HL-60/S4 (cell line): ENCODE results near the gene EGFR.

Experiments used
- in situ Hi-C: fragments of 300-500 bp; cut with MboI; formaldehyde crosslinking; loops from 2 replicates; pipeline ENCODE4 v1.14.3; 2022; ENCODE audit warnings: low sequenced_read_pairs

EGFR gene

GRCh38 chr7:55006499-55006898, 12.3 kb upstream of the EGFR start:
- in situ Hi-C loops = no loop called here

DNA sequence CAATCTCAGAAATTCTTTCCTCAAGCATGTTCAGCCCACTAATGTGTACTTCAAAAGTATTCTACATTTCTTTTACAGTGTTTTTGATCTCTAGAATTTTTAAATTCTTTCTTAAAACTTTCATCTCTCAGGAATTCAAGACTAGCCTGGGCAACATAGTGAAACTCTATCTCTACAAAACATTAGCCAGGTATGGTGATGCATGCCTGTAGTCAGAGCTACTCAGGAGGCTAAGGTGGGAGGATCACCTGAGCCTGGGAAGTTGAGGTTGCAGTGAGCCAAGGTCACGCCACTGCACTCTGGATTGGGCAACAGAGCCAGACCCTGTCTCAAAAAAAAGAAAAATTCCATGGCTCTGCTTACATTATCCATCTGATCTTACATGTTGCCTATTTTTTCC, 5.0 kb upstream of the EGFR start:
- in situ Hi-C loops = no loop called here

GRCh38 chr7:55016061-55016745, 2.6 kb upstream of the EGFR start:
- in situ Hi-C loops = no loop called here

DNA sequence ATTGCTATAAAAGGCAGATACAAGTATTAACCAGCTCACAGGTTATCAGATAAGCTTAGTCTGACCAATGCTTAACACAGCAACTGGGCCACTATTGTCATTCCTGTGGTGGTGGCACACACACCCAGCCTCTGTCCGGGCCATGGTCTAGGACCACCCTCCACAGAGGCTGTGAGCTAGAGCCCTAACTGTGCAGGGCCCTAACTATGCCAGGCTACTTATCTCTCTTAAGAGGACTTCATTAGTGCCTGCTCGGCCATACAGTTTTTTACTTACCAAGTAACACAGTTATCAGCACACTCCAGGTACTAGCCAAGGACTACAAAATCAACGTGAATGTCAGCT, 2.1 kb upstream of the EGFR start:
- in situ Hi-C loops = no loop called here

DNA sequence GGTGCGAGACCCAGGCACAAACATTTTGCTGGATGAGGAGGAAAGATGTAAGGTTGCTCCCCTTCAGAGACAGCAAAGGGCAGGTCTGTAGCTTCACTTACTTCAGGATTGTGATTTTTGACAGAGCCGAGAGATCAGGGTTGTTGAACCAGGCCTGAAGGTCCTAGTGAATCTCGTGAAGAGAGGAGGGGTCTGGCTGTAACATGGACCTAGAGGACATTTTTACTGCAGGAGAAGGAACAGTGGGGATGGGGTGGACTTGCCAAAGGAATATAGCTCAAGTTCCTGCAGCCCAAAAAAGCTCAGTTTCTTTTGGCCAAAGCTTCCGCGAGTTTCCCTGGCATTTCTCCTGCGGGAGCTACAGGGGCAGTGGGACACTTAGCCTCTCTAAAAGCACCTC, 976 bp upstream of the EGFR start:
- in situ Hi-C loops = no loop called here

- in situ Hi-C loops = no loop called here
These were observed 424 bp downstream of the EGFR start for GRCh38 chr7:55019191-55019690.

DNA sequence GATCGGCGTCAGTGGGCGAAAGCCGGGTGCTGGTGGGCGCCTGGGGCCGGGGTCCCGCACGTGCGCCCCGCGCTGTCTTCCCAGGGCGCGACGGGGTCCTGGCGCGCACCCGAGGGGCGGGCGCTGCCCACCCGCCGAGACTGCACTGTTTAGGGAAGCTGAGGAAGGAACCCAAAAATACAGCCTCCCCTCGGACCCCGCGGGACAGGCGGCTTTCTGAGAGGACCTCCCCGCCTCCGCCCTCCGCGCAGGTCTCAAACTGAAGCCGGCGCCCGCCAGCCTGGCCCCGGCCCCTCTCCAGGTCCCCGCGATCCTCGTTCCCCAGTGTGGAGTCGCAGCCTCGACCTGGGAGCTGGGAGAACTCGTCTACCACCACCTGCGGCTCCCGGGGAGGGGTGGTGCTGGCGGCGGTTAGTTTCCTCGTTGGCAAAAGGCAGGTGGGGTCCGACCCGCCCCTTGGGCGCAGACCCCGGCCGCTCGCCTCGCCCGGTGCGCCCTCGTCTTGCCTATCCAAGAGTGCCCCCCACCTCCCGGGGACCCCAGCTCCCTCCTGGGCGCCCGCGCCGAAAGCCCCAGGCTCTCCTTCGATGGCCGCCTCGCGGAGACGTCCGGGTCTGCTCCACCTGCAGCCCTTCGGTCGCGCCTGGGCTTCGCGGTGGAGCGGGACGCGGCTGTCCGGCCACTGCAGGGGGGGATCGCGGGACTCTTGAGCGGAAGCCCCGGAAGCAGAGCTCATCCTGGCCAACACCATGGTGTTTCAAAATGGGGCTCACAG, 1.1 kb downstream of the EGFR start:
- in situ Hi-C loops = no loop called here

DNA sequence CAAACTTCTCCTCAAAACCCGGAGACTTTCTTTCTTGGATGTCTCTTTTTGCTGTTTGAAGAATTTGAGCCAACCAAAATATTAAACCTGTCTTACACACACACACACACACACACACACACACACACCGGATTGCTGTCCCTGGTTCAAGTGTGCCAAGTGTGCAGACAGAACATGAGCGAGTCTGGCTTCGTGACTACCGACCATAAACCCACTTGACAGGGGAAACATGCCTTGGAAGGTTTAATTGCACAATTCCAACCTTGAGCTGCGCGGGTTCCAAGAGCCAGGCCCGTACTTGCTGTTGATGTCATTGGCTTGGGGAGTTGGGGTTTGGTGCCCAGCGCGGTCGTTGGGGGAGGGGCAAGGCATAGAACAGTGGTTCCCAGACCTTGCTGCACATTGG, 1.7 kb downstream of the EGFR start:
- in situ Hi-C loops = no loop called here

- in situ Hi-C loops = no loop called here
These were observed 2.2 kb downstream of the EGFR start for GRCh38 chr7:55021053-55021452.

GRCh38 chr7:55022002-55022985, 3.5 kb downstream of the EGFR start:
- in situ Hi-C loops = no loop called here

DNA sequence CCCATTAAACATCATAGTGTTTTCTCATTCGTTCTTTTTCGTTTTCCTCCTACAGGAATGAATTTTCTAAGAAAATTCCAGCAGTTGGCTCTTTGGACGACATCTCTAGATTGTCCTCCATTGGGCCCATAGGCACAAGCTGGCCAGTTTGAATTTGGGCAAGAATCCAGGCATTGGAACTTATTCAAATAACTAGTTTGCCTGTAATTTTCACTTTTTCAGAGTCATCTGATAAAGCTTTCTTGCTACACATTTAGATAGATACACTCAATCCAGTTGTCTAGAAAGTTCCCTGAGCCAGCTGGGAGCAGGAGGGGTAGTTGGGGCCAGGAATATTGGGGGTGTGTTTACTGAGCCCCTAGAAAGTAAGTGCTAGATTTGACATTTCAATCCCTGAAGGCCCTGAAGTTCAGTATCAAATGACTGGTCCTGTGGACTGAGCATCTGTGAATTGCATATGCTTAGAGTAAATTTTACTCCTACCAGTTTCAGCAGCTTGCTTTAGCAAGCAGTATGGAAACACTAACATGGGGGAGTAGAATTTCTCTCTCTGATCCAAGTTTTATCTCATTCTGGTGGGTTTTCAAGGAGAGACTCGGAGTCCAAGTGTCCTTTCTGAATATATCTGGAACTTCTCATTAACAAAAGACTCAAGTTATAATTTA, 5.2 kb downstream of the EGFR start:
- in situ Hi-C loops = no loop called here

- in situ Hi-C loops = no loop called here
These were observed 6.0 kb downstream of the EGFR start for GRCh38 chr7:55024776-55025175.

DNA sequence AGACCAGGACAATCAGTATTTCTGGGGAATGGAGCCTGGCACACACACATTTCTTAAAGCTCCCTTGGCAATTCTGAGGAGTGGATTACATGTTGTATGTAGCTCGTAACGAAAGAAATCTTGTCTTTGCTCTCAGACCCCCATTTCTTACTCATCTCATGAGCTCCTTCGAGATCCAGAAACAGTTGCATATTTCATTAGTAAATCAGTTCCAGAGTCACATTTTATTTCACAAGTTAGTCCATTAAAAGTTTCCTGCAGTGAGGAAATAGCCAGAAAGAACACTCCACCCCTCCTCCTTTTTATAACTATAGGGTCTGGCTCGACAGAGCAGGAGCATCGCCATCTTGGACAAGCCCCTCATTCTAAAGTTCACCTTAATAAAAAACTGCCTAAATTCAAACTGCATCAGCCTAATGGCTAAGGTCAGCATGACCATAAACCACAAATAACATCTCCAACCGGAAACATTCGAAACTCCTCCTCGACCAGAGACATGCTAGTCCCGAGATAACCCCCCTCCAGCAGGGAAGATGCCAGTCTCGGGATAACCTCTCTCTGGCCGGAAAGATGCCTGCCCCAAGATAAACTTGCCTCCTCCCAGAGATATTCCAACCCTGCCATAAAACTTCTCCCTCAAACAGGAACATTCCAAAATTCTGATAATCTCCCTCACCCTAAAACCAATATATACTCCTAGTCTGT, 7.4 kb downstream of the EGFR start:
- in situ Hi-C loops = no loop called here

- in situ Hi-C loops = no loop called here
These were observed 8.2 kb downstream of the EGFR start for GRCh38 chr7:55026867-55027490.

DNA sequence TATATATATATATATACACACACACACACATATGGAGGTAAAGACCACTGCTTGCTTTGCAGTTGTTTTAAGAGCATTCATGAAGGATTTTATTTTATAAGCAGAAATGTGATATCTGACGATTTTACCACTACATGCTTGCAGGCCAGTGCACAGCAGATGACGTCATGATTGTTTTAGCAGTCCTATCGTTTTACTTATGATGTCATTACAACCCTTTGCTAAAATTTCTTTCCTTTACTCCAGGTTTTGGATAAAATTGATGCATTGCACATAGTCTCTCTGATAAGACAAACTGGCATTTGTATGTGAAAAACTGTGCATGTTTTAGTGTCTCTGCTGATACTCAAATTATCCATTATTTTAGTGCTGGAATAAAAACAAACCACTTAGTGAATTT, 9.2 kb downstream of the EGFR start:
- in situ Hi-C loops = no loop called here

GRCh38 chr7:55030314-55030713, 11.5 kb downstream of the EGFR start:
- in situ Hi-C loops = no loop called here

DNA sequence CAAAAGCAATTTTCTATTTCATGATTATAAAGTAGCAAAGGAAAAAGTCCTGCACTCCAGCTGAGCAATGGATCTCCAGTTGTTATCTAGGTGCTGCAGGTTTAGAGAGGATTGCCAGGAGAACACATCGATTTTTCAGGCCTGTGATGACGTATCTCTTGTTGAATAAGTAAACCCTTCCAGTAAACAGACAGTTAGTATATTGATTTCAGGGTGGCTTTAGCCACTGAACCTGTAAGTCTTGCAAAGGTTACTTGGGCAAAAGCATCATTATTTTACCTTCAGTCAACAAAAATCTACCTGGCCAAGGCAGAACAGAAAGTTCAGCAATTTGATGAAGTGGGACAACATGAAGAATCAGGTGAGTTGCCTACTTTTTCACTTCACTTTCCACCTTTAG, 12.3 kb downstream of the EGFR start:
- in situ Hi-C loops = no loop called here

DNA sequence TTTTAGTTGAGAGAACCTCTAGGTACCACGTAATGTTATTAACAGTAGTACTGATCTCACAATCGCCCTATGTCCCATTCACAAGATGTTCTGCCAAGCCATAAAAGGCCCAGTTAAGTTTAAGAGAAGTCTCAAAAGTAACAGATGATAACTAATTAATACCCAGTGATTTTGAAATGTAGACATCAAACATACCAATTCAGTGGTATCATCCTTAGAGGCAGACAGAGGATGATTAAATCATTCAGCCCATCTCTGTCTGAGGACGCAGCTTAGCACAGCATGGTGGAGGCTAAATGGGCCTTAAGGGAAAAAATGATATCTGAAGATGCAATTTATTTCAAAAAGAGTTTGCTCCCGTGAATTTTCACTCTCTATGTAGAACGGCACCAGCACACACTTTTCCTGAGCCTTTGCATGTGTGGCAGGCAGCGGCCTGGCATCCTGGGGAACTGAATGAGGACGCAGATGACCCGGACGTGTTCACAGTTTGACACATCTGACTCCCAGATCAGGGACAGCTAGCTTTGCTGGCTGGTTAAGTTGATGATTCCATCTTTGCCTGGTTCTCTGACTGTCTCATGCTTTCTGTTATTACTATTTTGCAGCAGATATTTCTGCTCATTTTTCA, 13.4 kb downstream of the EGFR start:
- in situ Hi-C loops = no loop called here

DNA sequence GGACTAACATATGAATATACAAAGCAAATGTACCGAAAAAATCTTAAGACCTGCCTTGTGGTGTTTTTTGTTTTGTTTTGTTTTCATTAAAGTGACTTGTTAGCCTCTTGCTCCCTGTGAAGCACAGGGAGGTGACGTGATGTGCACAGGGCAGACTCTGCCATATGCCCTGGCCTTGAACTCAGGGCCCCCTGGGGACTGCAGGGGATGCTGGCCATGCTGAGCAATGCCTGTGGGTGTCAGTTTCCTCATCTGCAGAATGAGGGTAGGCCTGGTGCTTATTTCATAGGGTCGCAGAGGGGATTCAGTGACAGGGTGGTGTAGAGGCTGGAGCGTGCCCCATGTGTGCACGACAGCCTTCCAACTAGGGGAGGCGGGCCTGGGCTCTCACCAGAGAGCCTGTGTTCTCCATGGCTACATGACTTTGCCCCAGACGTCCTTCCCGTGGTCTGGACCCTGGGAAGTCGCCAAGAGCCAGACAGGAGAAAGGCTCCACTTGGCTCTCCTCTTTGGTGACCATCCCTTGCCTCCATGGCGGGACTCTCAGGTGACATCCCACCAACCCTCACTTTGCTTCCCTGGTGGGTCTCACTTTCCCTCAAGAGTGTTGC, 14.5 kb downstream of the EGFR start:
- in situ Hi-C loops = no loop called here
